Measurements from ENCODE around the gene ALAS2. TPM values are rescaled to one million over a fixed set of nuclear protein-coding genes. Genes with fewer than 3 reads are reported as not detected.

Gene ALAS2
- total and polyA plus RNA-seq, 8 donors = 0.14 to 0.97 (median 0.30) TPM

GRCh38 chrX:54961750-54962149 is 69.0 kb downstream of the ALAS2 start:
- intact Hi-C loops (cut with DNase I) = no loop called here
- no peaks in the 10 kb centered on the region for H3K4me1 ChIP-seq
- FAIRE-seq (no peak), ATAC-seq (no peak), DNase-seq (no peak)
- no peak for TF ChIP-seq CTCF (IDR thresholded peaks at IDR 0.05)
- no peak overlapping the region for H3K27ac ChIP-seq
- H3K9me3 ChIP-seq = no peaks in the 10 kb centered on the region
- no peaks in the 10 kb centered on the region for H3K36me3 ChIP-seq
- no peak overlapping the region for H3K4me3 ChIP-seq
- WGBS, 2 donors = 84 to 95% methylated on average over 1 of the region's 1 CpG
- peaks cover 0 to 6% (median 0%) of the 10 kb centered on the region in 4 donors for H3K27me3 ChIP-seq

Other genes with a start within 250 kb of the ALAS2 start
- not detected for gene ITIH6, start 232.7 kb downstream of the ALAS2 start, total RNA-seq
- not detected for gene ITIH6, start 232.7 kb downstream of the ALAS2 start, polyA plus RNA-seq
- gene MAGED2, start 223.2 kb downstream of the ALAS2 start, total RNA-seq = 10 to 100 TPM; 25.9 to 77.1 (median 50.8) TPM
- gene MAGED2, start 223.2 kb downstream of the ALAS2 start, polyA plus RNA-seq = 100 to 1,000 TPM in 1 of 2 donors, 10 to 100 TPM in 1; 44.0 to 136 TPM
- 10 to 100 TPM in 2 of 6 donors, 1 to 10 TPM in 4; 6.0 to 15.0 (median 9.2) TPM for gene TRO, start 110.2 kb downstream of the ALAS2 start, total RNA-seq
- 100 to 1,000 TPM in 1 of 2 donors, 10 to 100 TPM in 1; 39.3 to 107 TPM for gene TRO, start 110.2 kb downstream of the ALAS2 start, polyA plus RNA-seq
- 1 to 10 TPM in 2 of 6 donors, under 1 TPM in 4; 0.22 to 1.2 (median 0.81) TPM for gene PFKFB1, start 36.8 kb downstream of the ALAS2 start, total RNA-seq
- 1 to 10 TPM; 1.4 to 3.7 TPM for gene PFKFB1, start 36.8 kb downstream of the ALAS2 start, polyA plus RNA-seq
- 1 to 10 TPM; 3.5 to 8.6 (median 5.8) TPM for gene APEX2, start 30.6 kb downstream of the ALAS2 start, total RNA-seq
- gene APEX2, start 30.6 kb downstream of the ALAS2 start, polyA plus RNA-seq = 1 to 10 TPM; 4.5 to 8.0 TPM
- gene PAGE2B, start 44.1 kb upstream of the ALAS2 start, total RNA-seq = not detected
- under 1 TPM in 1 of 2 donors, not detected in 1; 0.54 TPM for gene PAGE2B, start 44.1 kb upstream of the ALAS2 start, polyA plus RNA-seq
- gene PAGE2, start 58.0 kb upstream of the ALAS2 start, total RNA-seq = not detected
- gene PAGE2, start 58.0 kb upstream of the ALAS2 start, polyA plus RNA-seq = under 1 TPM in 1 of 2 donors, not detected in 1; 0.28 TPM
- gene PAGE5, start 189.4 kb upstream of the ALAS2 start, total RNA-seq = not detected
- gene PAGE5, start 189.4 kb upstream of the ALAS2 start, polyA plus RNA-seq = not detected
- not detected for gene PAGE3, start 233.9 kb upstream of the ALAS2 start, total RNA-seq
- not detected for gene PAGE3, start 233.9 kb upstream of the ALAS2 start, polyA plus RNA-seq